NCI-H2196 (cell line): ENCODE results near the gene ENPP6.

Experiments
- DNase-seq: peaks from one replicate; lab custom pipeline; 2025; ENCODE audit not compliant: unreplicated experiment; lab: John Stamatoyannopoulos, UW

ENPP6 gene

DNA sequence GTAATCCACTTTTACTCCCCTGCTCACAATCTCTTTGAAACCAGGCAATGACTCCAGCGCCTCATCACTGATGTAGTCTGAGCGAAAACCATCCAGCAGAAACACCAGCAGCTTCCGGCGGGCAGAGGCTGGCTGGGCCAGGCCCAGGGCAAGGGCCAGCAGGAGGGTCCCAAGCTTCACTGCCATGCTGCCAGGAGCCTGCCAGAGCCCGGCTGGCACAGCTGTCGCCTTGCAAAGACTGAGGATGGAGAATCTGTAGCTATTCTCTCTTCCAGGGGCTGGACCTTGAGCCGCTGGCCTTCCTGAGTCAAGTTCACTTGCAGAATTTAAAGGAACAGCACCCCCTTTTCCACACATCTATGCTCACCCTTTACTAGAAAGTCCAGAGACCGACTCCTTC lies at the start of gene ENPP6:
Gene ENPP6 (minus strand): TSS at position 240 of the 400 bp plus-strand sequence. CDS start 54 bp downstream, at position 186.
- DNase-seq, result no peak

DNA sequence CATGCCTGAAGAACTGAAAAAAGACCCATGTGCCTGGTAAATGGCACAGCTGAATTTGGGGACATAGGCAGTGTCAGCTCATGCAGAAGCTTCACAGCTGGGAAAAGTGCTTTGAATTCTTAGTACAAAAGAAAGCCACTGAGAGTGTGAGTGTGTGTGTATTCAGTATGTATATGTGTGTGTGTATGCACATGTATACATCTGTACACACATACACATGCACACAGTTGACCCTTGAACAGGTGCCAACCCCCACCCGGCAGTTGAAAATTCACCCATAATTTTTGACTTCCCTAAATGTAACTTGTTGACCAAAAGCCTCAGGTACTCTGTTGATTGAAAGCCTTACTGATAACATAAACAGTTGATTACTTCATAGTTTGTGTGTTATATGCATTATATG lies 49.5 kb upstream of the ENPP6 start:
- DNase-seq, result no peak

DNA sequence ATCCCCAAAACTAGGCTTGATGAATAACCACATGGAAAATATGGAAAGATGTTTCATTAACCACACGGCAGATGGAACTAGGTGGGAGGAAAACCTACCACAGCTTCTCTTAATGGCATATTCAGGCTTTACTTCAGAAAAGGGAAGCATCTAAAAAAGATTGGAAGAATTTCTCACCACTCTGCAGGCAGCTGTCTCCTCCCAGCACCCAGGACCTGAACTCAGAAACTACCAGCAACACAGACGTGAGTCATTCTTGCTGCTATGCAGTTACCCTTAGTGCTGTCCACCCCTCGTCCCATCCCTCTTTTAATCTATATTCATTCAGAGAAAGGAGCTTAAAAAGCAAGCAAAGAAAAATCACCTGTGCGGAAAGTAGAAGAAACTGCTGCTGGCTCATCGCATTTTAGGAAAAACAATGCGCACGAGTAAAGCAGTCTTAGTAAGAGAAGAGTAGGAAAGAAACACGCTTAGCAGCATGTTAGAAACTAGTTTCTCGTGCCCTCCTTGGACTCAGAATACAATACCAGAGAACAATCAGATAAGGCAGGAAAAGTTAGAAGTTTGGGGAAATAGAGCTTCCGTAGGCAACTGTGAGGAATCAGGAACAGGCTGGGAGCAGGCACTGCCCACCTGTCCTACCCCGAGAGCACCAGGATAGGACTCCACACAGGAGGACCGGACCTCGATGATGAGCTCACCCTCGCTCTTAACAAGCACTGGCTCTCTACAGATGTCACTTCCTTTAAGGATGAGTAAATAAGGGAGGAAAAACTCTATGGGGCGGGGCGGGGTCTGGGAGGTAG lies 48.1 kb upstream of the ENPP6 start:
- DNase-seq, result peak; percentile 38

DNA sequence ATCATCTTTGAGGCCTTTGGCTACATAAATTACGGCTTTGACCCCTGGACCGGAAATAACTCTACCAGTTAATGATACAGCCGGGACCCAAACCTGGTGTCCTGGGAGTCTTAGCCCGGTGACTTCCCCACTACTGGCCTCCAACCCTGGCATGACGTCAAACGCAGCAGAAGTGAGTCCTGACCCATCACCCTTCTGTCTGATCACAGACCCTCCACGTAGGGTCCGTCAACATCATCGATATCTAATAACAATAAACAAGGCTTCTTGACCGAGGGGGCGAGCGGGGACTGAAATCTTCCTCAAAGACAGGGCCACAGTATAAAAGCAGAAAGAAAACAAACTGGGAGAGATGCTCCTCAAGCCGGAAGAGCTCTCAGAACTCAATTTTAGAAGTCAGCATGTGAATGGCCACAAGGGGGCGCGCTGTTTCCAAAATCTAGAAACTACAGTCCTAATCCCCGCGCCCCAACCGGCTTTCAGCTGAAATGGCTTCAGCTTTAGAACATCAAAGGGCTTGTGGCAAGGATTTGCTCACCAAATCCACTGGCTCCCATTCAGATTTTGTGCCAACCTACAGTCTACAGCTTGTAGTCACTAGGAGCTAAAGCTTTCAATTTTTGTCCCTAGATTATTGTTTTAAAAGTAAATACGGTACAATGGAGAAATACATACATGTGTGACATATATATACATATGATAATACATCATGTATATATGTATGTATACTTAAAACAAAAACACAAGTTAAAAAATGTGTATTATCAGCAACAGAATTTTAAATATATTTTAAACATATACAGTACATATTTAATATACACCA lies 46.4 kb upstream of the ENPP6 start:
- DNase-seq, result peak; percentile 87

DNA sequence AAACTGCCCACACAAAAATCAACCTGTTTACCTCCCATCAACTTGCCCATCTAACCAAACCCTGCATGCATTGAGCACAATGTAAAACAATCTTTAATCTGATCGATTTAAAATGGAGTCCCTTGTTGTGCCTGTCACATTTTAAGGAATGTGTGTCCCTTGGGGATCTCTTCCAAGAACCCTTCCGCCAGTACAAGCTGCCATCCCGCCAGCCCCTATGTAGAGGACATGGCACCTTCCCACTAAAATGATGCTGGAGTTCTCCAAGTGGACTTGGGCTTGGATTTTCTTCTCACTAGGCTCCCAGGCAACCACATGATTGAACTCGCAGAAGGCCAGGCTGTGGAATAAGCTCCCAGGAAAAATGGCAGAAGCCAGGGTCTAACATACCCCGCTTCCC lies 45.8 kb upstream of the ENPP6 start:
- DNase-seq, result no peak

GRCh38 chr4:184262901-184263300 lies 45.2 kb upstream of the ENPP6 start:
- no peak for DNase-seq

DNA sequence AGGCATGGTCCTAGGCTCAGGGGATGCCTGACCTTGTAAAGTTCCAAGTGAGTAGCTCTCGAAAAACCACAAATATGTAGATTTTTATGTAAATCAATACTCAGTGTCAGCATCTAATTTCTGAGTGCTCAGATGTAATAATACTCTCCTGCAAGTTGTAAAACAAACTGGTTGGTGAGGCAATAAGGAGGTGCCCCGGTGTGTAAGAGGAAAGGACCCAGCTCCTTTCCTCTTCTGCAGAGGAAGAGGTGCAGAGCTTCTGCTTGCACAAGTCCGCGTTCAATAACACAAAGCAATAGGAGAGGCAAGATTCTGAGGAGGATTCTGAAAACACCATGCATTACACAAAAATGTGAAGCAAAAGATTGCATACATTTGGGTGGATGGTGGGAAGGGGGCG lies 43.6 kb upstream of the ENPP6 start:
- DNase-seq, result no peak

GRCh38 chr4:184259866-184260265 lies 42.2 kb upstream of the ENPP6 start:
- DNase-seq, result no peak

DNA sequence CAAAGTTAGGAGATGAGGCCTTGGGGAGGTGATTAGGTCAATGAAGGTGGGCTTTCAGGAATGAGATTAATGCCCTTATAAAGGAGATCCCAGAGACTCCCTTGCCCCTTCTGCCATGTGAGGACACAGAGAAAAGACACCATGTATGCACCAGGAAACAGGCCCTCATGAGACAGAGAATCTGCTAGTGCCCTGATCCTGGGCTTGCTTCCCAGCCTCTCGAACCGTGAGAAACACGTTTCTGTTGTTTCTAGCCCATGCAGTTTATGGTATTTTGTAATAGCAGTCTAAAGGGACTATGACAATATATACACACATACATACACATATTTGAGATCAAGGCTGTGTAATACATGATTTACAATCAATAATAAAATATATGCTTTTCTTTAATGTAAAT lies 41.4 kb upstream of the ENPP6 start:
- no peak for DNase-seq

GRCh38 chr4:184255871-184256642 lies 38.4 kb upstream of the ENPP6 start:
- DNase-seq, result no peak

DNA sequence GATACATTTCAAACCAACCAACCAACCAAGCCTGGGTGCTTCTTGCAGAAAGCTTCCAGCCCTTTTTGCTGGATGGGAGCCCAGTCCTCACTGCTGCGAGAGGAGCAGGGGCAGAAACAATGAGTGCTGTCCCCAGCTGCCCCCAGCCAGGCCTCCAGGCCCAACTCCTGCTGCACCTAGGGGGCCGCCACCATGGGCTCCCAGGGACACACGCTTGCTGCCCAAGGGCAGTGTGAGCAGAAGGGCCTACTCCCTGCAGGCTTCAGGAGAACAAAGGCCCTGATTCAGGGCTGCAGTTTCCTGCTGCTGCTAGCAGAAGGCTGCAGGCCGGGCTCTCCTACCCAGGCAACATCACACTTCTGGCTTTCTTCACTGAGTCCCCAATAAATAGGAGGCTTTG lies 37.7 kb upstream of the ENPP6 start:
- no peak for DNase-seq

DNA sequence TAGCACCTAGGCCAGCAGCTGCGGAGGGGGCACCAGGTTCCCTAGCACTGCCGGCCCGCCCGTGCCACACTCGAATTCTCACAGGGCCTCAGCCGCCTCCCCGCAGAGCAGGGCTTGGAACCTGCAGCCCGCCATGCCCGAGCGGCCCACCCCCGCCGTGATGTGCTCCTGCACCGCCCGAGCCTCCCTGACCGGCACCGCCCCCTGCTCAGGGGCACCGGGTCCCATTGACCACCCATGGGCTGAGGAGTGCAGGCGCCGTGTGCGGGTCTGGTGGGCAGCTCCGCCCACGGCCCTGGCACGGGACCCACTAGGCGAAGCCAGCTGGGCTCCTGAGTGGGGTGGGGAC lies 35.4 kb upstream of the ENPP6 start:
- no peak for DNase-seq

DNA sequence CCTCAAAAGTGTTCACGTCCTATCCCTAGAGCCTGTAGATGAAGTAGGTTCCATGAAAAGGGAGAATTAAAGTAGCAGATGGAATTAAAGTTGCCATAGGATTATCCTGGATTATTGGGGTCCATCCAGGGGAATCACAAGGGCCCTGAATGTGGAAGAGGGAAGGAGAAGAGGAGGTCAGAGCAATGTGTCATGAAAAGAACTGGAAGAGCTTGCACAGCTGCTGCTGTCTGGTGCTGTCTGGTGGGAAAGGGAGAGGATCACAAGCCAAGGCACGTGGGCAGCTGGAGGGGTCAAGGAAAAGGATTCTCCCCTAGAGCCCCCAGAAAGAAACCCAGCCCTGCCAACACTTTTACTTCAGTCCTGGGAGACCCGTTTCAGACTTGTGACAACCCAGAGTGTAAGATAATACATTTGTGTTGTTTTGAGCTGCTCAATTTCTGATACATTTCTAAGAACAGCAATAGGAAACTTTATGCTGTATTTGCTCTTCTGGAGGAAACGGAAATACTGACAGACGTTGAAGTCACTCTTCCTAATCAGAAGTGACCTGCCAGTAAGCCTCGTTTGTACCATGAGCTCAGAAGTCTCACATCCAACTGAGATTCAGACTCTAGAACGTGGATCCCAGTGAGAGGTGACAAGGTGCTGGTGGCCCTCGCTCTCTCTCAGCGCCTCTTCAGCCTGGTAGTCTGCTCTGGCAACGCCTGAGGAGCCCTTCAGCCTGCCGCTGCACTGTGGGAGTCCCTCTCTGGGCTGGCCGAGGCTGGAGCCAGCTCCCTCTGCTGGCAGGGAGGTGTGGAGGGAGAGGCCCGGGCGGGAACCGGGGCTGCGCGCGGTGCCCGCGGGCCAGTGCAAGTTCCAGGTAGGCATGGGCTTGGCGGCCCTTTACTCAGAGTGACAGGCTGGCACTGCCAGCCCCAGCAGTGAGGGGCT lies 34.7 kb upstream of the ENPP6 start:
- DNase-seq, result no peak

DNA sequence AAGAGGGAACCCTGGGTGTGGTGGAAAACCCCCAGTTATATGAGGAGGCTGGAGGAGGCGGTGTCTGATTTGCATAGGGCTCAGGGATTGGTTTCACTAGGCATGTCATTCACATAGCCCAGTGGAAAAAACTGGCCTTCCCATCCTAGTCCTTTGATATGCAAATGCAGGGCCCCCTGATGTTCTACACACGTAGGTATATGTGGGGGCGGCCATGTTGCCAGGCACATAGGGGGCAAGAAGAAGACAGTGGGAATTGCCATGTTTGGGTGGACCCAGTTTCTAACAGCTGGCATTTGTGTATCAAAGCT lies 34.0 kb upstream of the ENPP6 start:
- DNase-seq, result no peak

DNA sequence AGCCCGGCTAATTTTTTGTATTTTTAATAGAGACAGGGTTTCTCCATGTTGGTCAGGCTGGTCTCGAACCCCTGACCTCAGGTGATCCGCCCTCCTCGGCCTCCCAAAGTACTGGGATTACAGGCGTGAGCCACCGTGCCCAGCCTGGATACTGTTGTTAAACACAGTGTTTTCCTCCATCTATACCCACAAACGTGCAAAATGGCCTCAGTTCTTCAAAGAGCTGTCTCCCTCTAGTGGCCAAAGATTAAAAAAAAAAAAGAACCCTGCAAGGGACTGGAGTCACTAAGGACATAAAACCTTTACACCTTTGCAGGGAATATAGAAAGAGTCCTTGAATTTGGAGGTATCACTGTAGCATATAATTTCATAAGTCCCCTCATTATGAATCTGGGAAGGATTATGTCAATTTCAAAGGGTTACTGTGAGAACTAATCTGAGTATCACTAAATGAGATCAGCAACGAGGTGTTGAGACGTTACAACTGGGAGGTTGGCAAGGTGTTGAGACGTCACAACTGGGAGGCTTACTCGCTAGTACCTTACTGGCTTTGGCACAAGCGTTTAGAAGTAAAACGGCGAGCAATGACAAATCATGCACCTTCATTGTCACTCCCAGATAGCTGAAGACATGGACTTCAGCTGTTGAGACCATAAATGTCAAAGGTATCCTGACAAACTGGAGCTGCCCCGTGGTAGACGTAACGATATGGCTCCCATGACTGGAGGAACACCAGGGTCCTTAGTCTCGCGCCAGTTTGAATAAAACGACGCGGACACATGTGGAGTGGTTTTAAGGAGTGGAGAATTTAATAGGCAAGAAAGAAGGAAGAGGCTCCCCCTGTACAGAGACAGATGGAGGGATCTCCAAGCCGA lies 33.4 kb upstream of the ENPP6 start:
- peak; percentile 46 for DNase-seq

DNA sequence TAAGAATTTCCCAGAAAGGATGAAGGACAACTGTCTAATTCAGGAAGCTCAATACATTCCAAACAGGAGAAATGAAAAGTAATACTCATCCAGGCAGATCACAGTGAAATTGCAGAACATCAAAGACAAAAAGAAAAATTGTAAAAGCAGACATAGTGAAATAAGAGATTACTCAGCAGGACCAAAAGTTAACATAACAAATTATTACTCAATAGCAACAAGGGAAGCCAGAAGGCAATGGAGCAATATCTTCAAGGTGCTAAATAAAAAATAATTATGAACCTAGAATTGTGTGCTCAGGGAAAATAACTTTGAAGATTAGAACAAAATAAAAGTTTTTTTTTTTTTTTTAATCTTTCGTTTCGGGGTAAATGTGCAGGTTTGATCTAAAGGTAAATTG lies 30.5 kb upstream of the ENPP6 start:
- no peak for DNase-seq

DNA sequence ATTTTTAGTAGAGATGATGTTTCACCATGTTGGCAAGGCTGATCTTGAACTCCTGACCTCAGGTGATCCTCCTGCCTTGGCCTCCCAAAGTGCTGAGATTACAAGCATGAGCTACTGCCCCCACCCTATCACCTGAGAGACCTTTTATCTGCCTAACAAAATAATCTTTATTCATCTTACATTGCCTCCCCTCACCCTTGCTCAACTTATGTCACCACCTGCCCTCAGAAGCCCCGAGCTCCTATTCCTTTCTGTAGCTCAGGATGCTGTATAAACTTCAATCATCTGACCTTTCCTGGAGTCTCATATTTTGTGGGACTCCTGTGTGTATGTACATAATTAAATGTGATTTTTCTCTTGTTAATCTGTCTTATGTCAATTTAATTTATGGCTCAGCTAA lies 29.7 kb upstream of the ENPP6 start:
- DNase-seq, result no peak

GRCh38 chr4:184246426-184246825 lies 28.8 kb upstream of the ENPP6 start:
- DNase-seq, result no peak

- no peak for DNase-seq
Observed at GRCh38 chr4:184238072-184238745, 20.5 kb upstream of the ENPP6 start.
